ENCODE data around the gene RANBP3L. TPM values are rescaled to one million over a fixed set of nuclear protein-coding genes. Genes with fewer than 3 reads are reported as not detected.

RANBP3L gene
- total and polyA plus RNA-seq, 9 of the 15 experiments (the other 6 are each of a cell fraction or from before 2014, with no cell fraction given) = 0.01 to 0.06 TPM; not detected in 7

GRCh38 chr5:36240779-36241630 lies 60.7 kb downstream of the RANBP3L start:
- Histone ChIP-seq H3K9ac (ENCODE audit: insufficient read depth in 1 of 2, low read depth in 2 of 2, low read length in 2 of 2) (peak overlapping the region; percentile 97), H3K36me3 (ENCODE audit: control insufficient read depth, insufficient read depth, low read length) (0 out of 3 replicates have a peak, but pooled peaks cover 3% of the 10 kb centered on the region), H4K20me1 (replicated peaks; ENCODE audit: control insufficient read depth, insufficient read depth, low read length) (no peaks in the 10 kb centered on the region), H3K79me2 (ENCODE audit: control insufficient read depth, insufficient read depth, low read length) (peaks cover 58% of the 10 kb centered on the region), H3K27me3 (ENCODE audit: control insufficient read depth in 2 of 2, insufficient read depth in 2 of 2, low read length in 2 of 2) (no peaks in the 10 kb centered on the region), H3K9me3 (replicated peaks; ENCODE audit: control insufficient read depth, insufficient read depth, low read depth, low read length) (peaks cover 6% of the 10 kb centered on the region; the same call in 1 of the 2 replicates), H3K4me2 (ENCODE audit: insufficient read depth, low read length) (peak overlapping the region; percentile 81), H3K4me1 (replicated peaks in 1 of 2; ENCODE audit: control insufficient read depth in 2 of 2, insufficient read depth in 2 of 2, low read length in 2 of 2) (peaks cover 20 to 39% of the 10 kb centered on the region in 2 experiments), H3K27ac (ENCODE audit: extremely low read depth, low read depth, low read length) (peak overlapping the region; percentile 99), H3K4me3 (peak overlapping the region; percentile 83), H2AFZ (ENCODE audit: low read depth, low read length) (peak overlapping the region; percentile 86), H3K9me1 (ENCODE audit: control insufficient read depth, insufficient read depth, low read length) (no peaks in the 10 kb centered on the region)
- FAIRE-seq (peak; percentile 76), ATAC-seq (peak; percentile 83), DNase-seq (ENCODE audit: extremely low read depth in 1 of 4, low spot score in 3 of 4) (peak; percentile 51 to 84 (median 66))
- intact Hi-C loops (cut with micrococcal nuclease) = loop anchor here (2.0 to 10.0 kb wide), 2 partner anchors 162 to 454 kb away; no protein-coding TSS in a partner anchor
- POLR2A ChIA-PET = interaction anchor here (0.6 to 9.0 kb wide), 24 partner anchors 10 to 1405 kb away, joined by 3 to 71 read pairs (median 4); no protein-coding TSS in a partner anchor
- 2% methylated on average over 42 of the region's 61 CpGs for WGBS (ENCODE audit: insufficient coverage, low coverage, missing lambda C conversion rate)
- no TSS peak for BruUV-seq (replicated peaks)
- CTCF ChIA-PET (ENCODE audit: low intra/inter-chr PET ratio) = interaction anchor here (0.6 to 1.5 kb wide), 6 partner anchors 26 to 266 kb away, joined by 3 to 6 read pairs (median 3); no protein-coding TSS in a partner anchor
- in situ Hi-C loops (cut with MboI) = no loop called here
- TF ChIP-seq IRF1 (CRISPR knock-in tag; IDR thresholded peaks at IDR 0.05; ENCODE audit: borderline replicate concordance) (no peak), STAT6 (CRISPR knock-in tag; IDR thresholded peaks at IDR 0.05) (no peak), SRSF1 (IDR thresholded peaks at IDR 0.05; ENCODE audit: low read depth, low read length) (no peak), ZNF584 (CRISPR knock-in tag; IDR thresholded peaks at IDR 0.05; ENCODE audit: low read depth) (0 out of 2 replicates have a peak, but pooled peaks have one; percentile 1), HDAC6 (IDR thresholded peaks at IDR 0.05; ENCODE audit: low read depth, low read length) (no peak), CREB5 (CRISPR knock-in tag; IDR thresholded peaks at IDR 0.05) (no peak), ZNF436 (CRISPR knock-in tag; IDR thresholded peaks at IDR 0.05) (no peak), GABPA (tag; conservative IDR thresholded peaks at IDR 0.05; ENCODE audit: low read depth) (0 out of 2 replicates have a peak, but pooled peaks have one; percentile 37), TEAD2 (tag; IDR thresholded peaks at IDR 0.05) (no peak), HIVEP1 (CRISPR knock-in tag; IDR thresholded peaks at IDR 0.05) (no peak), ASH1L (IDR thresholded peaks at IDR 0.05; ENCODE audit: borderline replicate concordance, low read depth, partially characterized antibody) (no peak), MTA3 (IDR thresholded peaks at IDR 0.05; ENCODE audit: borderline replicate concordance) (0 out of 2 replicates have a peak, but pooled peaks have one; percentile 52), CHD4 (IDR thresholded peaks at IDR 0.05; ENCODE audit: insufficient read depth, insufficient replicate concordance, low read depth, low read length, poor library complexity, severe bottlenecking) (peak; percentile 62), ZFP36 (IDR thresholded peaks at IDR 0.05; ENCODE audit: low read depth, low read length, partially characterized antibody) (no peak), POLR3A (IDR thresholded peaks at IDR 0.05; ENCODE audit: borderline replicate concordance, extremely low read depth, insufficient read depth, insufficient read length) (no peak)

All from K562 (cell line).